Right renal pelvis (tissue), 4 donors: ENCODE results near the gene TP63. TPM values are rescaled to one million over a fixed set of nuclear protein-coding genes. Genes with fewer than 3 reads are reported as not detected.
"Not testable (repeated sequence)": the region's sequence is repeated elsewhere in the genome, so short reads cannot be mapped to it uniquely, and the experiment has no call there.

Experiments used
- DNase-seq, 4 donors: peaks; one replicate each; pipeline ENCODE4 v3.0.0-alpha.2; 2013; ENCODE audit warnings: low read depth in 4 of 4, low spot score in 3 of 4, missing footprints in 1 of 4
- polyA plus RNA-seq, 4 donors: library from polyadenylated mRNA; unstranded; fragments of 120-200 nt; gene quantifications; one replicate each; pipeline ENCODE4 v1.2.1, GENCODE V29; 2013; ENCODE audit not compliant: insufficient read length in 4 of 4

TP63 gene
- polyA plus RNA-seq: 1 to 10 TPM in 3 of 4 donors, under 1 TPM in 1; 0.91 to 3.1 (median 1.7) TPM

DNA sequence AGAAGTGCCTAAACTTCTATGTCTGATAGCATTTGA is at the start of gene TP63:
Gene TP63 (plus strand): TSS at position 17 of the 36 bp plus-strand sequence. CDS start 127 bp downstream, outside the sequence.
- DNase-seq: no peak

DNA sequence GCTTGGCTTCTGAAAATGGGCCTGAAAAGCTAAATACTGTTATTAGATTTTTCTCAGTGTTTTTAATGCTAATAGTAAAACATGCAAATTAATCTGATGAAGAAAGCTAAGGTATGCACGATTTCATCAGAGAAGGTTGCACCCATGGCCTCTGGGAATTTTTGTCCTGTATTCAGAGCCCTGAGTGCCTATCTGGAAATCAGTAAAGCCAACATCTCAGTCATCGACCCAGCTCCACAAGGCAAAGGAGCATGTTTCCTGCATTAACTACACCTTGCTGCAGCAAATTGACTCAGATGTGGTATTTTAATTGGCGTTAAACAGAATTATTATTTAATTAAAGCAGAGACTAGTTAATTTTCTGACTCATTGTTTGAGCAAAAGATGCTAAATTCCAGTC is 49.0 kb upstream of the TP63 start:
- DNase-seq: no peak

DNA sequence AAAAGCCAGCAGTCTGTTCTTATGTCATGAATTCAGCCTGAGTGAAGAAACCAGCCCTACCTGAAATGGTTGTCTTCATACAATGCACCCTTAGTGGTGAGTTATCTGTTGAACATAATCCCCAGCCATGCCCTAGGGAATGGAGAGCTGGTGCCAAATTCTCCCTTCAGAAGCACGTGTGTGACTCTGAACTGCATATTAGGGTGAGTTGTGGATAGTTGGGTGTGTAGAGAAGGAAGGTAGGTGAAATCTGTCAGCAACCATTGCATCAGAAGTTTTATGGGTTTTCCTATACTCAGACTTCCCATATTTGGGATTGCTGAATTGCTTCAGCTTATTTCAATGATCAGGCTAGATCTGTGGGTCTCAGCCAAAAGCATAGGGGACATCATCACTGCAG is 46.5 kb upstream of the TP63 start:
- no peak for DNase-seq

DNA sequence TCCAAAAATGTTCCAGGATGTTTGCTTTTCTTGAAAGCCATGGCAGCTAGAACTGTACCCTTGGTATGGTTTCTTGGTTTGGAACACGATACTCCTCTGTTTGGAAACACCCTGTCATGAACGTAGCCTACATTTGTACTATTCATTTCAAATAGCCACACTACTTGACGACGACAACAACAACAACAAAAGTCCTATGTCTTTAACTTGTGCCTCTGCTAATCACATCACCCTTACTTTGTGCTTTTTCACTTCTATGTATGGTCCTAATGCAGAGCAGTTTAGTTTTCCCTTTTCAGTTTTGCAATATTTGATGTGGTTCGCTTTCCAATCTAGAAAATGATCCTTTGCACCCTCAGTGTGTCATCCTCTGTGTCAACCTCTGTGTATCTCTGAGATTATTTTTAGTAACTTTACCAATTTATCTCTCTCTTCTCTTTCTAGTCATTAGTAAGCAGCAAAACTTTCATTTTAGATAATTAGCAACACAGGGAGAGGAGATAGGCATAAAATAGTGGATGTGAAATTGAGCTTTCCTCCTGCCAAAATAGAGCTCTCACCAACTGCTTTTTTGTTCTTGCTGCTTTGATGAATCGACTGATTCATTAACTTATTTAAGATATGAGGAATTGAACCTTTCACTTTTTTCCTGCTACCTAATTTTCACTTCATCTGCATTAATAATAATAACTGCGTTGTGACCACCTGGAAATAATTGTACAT is 44.1 kb upstream of the TP63 start:
- DNase-seq: no peak

DNA sequence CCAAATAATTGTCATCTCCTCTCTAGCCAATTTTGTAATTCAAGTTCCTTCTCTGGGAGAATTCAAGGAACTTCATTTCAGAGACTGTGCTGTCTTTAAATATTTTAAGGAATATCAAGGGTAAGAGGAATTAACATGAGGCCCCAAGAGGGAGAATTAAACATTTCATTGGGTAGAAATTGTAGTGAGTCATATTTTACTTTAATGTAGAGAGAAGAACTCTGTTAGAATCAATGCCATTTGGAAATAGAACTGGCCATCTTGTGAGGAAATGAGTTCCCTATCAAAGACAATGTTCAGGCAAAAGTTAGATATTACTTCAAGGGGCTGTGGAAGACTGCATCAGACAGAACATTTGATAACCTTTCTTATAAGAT is 43.5 kb upstream of the TP63 start:
- DNase-seq: no peak

DNA sequence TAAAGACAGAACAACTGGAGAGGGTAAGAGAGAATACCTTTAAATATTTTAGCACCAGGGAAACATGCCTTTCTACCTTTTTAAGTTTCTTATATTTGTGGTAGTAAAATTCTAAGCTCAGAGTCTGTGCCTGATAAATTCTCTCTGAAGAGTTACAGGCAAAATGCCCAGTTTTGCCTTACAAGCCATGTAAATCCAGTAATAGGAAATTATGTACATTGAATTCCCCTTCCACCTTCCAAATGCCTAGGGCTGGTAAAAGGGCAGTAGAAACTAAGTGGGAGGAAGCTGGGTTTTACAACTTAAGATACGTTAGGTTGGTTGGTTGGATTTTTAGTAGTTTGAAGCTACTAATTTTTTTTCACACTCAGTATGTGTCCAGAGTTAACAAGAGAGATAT is 43.1 kb upstream of the TP63 start:
- no peak for DNase-seq

DNA sequence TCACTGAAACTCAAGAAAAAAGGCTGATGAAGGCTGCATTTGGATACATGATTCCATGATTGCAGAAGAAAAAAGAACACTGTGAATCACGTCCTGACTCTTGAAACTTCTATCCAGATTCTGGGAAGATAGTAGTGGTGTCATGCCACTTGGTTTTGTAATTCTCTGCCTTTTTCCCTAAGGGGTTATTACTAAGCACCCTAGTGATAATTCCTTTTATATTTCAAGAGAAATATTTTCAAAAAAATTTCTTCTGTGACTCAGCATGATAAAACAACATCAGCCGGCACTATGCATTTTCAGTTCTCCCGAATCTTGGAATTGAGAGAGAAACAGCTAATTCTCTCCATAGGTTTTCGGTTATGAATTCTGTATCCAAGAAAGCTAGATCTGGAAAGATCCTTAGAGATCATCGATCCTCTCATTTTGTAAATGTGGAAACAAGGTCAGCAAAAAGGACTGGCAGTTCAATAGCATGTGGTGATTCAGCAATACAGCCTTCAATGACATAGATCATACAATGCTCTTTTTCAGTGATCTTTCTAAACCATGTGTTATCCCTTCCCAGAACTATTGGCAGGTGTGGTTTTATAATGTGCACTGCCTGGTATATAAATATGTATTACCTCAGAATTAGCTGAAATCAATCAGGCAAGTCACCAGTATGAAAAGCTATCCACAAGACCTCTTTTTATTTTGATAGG is 42.6 kb upstream of the TP63 start:
- DNase-seq: no peak

DNA sequence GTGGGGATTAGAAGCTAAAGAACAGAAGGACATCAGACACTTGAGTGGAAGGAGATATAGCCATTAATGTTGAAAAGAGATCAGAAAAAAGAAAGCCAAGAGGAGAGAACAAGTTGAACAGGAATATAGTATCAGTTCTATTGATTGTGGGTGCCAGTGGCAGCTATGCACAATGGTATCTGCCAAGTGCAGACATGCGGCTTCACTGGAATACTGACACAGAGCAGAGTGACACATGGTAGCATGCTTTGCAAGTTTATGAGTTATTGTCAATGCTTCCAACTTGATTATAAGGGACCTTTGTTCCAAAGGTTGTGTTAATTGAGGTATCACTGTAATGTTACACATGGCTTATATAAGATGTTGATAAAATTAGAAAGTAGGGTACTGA is 42.0 kb upstream of the TP63 start:
- DNase-seq: no peak

DNA sequence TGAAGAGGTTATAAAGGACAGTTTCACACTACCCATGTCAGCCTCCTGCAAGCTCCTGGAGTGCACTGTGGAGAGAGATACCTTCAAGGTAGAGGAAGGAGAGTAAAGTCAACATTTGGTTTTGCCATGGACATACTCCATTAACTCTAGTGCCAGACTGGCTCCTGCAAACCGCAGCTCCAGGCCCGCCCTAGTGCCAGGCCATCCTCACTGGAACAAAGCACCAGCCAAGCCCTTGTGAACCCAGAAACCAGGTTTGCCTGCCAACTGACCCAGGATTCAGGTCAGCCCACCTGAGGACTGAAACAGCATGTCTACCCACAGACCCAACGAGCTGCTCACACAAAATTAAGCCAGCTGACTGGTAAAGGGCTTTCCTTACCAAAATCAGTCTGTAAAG is 41.0 kb upstream of the TP63 start:
- no peak for DNase-seq

DNA sequence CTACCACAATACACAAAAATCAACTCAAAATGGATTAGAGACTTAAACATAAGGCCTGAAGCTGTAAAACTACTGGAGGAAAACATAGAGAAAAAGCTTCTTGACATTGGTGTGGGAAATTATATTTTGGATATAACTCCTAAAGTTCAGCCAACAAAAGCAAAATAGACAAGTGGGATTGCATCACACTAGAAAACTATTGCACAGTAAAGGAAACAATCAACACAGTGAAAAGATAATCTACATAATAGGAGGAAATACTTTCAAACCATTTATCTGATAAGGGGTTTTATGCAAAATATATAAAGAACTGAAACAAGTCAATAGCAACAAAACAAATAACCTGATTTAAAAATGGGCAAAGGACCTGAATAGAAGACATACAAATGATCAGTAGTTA is 37.6 kb upstream of the TP63 start:
- no peak for DNase-seq

DNA sequence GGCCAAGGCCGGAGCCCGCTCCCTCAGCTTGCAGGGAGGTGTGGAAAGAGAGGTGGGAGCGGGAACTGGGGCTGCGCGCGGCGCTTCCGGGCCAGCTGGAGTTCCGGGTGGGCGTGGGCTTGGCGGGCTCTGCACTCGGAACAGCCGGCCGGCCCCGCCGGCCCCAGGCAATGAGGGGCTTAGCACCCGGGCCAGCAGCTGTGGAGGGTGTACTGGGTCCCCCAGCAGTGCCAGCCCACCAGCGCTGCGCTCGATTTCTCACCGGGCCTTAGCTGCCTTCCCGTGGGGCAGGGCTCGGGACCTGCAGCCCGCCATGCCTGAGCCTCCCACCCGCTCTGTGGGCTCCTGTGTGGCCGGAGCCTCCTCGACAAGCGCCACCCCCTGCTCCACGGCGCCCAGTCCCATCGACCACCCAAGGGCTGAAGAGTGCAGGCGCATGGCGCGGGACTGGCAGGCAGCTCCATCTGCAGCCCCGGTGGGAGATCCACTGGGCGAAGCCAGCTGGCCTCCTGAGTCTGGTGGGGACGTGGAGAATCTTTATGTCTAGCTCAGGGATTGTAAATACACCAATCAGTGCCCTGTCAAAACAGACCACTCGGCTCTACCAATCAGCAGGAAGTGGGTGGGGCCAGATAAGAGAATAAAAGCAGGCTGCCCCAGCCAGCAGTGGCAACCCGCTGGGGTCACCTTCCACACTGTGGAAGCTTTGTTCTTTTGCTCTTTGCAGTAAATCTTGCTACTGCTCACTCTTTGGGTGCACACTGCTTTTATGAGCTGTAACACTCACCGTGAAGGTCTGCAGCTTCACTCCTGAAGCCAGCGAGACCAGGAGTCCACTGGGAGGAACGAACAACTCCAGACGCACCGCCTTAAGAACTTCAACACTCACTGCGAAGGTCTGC is 34.9 kb upstream of the TP63 start:
- not testable (repeated sequence) for DNase-seq

DNA sequence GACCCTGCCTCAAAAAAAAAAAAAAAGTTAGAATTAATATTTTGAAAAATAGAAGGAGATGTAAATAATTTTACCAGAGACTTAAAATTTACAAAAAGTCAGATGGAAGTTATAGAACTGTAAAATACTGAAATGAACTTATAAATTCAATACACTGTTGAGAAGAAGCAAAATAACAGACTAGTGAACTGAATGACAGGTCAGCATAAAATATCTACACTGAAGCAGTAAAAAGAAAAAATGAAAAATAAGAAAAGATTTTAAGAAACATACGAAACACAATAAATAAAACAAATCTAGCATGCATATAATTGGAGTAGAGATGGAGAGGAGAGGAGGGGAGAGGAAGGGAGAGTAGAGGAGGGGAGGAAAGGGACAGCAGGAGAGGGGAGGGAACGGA is 33.3 kb upstream of the TP63 start:
- no peak for DNase-seq

DNA sequence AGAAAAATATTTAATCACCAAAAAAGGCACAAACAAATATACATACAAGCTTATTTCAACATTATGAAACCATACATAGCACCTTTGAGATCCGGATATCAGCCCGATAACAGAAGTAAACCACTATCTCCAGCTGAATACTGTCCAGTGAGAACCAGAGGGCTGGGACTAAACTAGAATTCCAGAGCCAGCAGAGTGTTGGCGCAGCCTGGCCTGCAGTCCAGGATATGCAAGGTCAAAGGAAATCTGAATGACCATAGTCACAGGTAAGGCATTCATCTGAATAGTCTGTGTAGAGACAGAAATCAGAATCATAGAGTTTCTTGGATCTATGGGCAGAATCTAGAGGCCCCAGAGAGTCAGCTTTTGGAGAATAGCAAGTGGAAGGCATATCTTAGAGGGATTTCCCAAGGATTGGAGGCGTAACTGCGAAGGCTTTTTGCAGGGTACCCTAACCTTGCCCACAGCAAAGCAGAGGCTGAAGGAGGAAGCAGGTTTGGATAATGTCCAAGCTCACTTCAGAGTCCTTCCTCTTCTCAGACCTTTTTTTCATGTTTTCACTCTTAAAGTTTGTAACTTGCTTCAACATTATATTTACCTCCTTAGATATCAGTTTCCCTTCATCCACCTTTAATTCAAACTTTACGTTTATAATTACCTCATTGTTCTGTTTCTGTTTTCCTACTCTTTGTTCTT is 32.5 kb upstream of the TP63 start:
- DNase-seq: no peak

DNA sequence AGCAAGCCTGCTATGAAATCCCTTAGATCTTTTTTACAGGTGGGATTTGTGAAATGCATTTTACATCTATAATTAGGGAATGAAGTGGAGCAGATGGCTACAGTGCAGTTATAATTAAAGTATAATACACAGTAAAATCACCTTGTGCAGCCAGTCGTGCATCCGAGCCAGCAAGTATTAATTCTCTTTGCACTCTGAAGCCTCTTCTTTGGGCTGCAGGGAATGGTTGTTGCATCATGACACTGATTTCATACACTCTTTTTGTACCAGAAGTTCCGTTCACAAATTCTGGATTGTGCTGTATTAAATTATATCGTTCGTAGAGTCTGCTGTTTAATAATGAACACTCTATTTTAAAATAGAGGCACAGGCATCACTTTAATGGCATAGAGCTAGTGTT is 28.7 kb upstream of the TP63 start:
- no peak for DNase-seq

DNA sequence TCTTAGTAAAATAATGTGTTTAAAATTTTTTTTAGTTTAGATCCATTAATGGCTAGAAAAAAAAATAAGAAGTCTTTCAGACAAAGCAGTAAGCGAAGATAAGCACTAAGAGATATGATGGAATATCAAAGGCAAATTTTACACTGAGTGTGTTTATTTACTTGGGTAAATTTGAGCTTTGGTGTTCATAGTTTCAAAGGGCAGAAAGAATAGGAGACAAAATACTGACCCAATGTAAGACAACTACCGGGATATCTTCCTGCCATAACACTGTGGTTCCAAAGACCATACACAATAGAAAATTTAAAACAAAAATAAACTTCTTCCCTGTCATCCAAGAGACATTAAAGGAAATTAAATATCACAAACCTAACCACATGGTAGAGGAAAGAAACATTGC is 25.5 kb upstream of the TP63 start:
- no peak for DNase-seq

DNA sequence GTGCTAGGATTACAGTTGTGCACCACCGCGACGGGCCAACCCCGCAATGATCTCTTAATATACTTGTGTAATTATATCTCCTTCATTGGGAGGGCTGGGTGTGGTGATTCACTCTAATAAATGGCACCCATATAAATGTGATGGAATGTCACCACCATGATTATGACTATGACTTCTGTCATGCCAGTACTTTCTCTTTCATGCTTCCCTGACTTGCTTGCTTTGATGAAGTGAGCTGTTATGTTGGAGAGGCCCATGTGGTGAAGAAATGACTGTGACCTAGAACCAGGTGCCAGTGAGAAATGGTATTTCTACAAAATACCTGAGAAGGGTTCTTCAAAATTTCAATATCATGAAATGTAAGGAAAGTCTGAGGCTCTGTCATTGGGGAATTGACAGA is 24.4 kb upstream of the TP63 start:
- no peak for DNase-seq

DNA sequence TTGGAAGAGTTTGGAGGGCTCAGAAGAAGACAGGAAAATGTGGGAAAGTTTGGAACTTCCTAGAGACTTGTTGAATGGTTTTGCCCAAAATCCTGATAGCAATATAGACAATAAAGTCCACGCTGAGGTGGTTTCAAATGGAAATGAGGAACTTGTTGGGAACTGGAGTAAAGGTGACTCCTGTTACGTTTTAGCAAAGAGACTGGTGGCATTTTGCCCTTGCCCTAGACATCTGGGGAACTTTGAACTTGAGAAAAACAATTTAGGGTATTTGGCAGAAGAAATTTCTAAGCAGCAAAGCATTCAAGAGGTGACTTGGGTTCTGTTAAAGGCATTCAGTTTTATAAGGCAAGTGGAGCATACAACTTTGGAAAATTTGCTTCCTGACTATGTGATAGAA is 18.5 kb upstream of the TP63 start:
- DNase-seq: not testable (repeated sequence)

DNA sequence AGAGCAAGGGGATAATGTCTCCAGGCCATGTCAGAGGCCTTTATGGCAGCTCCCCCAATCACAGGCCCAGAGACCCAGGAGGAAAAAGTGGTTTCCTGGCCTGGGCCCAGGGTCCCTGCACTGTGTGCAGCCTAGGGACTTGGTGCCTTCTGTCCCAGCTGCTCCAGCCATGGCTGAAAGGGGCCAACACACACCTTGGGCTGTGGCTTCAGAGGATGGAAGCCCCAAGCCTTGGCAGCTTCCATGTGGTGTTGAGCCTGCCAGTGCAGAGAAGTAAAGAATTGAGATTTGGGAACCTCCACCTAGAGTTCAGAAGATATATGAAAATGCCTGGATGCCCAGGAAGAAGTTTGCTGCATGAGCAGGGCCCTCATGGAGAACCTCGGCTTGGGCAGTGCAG is 18.1 kb upstream of the TP63 start:
- DNase-seq: no peak

DNA sequence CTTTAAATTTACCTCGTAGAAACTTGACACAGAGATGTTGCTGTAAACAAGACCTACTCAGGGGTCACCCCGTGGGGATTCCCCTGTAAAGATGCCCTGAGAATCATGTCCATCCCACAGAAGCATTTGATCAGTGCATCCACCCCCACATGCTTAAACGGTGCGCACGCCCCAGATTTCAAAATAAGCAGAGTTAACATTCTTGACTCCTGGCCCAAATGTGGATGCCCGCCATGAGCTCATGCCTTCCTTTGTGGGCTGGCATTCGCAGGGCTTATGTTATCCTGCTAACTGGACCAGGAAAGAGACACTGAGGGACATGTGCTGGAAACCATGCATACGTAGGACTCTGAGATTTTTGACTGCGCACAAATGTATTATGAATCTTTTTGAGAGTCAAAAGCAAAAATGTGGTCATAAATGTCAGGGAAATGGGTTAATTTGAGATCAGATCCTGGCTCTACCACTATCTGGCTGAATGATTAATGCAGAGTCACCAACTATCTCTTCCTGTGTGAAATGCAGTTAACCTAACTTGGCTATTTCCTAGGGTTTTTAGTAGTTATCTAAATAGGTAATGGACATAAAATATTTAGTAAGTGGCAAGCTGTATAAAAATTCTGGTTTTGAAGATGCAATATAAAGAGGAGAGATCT is 9.1 kb upstream of the TP63 start:
- DNase-seq: no peak

DNA sequence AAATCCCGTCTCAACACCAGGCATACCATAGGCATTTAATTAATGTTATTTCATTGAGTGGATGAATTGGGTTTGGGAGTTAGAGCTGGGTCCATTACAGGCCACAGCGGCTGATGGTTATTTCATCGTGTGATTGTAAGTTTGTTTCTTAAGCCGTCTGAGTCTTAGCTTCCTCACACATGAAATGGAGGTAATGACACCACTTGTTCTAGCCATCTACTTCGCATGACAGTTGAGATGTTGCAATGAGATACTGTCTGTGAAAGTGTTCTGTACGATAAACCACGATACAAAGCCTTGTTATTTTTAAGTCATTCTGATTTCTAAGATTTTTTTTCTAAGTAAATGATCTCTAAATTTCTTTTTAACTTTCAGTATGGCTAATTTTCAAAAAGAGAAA is 8.6 kb upstream of the TP63 start:
- no peak for DNase-seq

DNA sequence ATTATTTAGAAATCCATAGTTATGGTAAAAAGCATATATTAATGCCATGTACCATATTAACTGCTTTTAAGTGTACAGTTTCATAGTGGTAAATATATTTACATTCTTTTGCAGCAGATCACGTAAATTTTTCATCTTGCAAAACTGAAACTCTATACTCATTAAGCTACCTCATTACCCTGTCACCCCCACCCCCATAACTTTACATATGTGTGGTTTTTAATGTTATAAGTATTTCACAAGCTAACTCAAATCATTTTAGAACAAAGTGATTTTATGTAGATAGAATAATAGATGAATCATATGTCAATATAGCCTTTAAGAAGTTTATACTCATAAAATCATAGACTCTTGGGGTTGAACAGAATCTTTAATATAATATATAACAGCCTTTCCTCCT is 7.1 kb upstream of the TP63 start:
- no peak for DNase-seq
